Measurements from ENCODE around the gene LRMDA. TPM values are rescaled to one million over a fixed set of nuclear protein-coding genes. Genes with fewer than 3 reads are reported as not detected.

LRMDA gene
- polyA plus RNA-seq, 1 donor (not counting 4 experiments of a cell fraction or from before 2014, with no cell fraction given) = not detected

GRCh38 chr10:76331742-76332141, 900.3 kb downstream of the LRMDA start:
- H3K27me3 ChIP-seq (ENCODE audit: control insufficient read depth, extremely low read depth, insufficient read depth, low read length) = no peaks in the 10 kb centered on the region
- H3K4me1 ChIP-seq (ENCODE audit: control insufficient read depth, extremely low read depth, insufficient read depth, low read length) = peaks cover 16% of the 10 kb centered on the region
- H3K27ac ChIP-seq (ENCODE audit: control insufficient read depth, insufficient read depth, low read length) = no peak overlapping the region
- H2AFZ ChIP-seq (ENCODE audit: control insufficient read depth, low read length) = no peak overlapping the region
- dilution Hi-C loops (cut with MboI; ENCODE audit: extremely low pct_ligation_motif_present, low sequenced_read_pairs) = no loop called here
- H4K20me1 ChIP-seq (ENCODE audit: control insufficient read depth, extremely low read depth, insufficient read depth, low read length) = no peaks in the 10 kb centered on the region
- H3K4me3 ChIP-seq (ENCODE audit: control insufficient read depth in 2 of 3, extremely low read depth in 1 of 3, insufficient read depth in 2 of 3, low read depth in 1 of 3, low read length in 3 of 3) = no peak overlapping the region
- TF ChIP-seq EZH2 (IDR thresholded peaks at IDR 0.05; ENCODE audit: low read length) = no peak
- TF ChIP-seq, protein P1, sequence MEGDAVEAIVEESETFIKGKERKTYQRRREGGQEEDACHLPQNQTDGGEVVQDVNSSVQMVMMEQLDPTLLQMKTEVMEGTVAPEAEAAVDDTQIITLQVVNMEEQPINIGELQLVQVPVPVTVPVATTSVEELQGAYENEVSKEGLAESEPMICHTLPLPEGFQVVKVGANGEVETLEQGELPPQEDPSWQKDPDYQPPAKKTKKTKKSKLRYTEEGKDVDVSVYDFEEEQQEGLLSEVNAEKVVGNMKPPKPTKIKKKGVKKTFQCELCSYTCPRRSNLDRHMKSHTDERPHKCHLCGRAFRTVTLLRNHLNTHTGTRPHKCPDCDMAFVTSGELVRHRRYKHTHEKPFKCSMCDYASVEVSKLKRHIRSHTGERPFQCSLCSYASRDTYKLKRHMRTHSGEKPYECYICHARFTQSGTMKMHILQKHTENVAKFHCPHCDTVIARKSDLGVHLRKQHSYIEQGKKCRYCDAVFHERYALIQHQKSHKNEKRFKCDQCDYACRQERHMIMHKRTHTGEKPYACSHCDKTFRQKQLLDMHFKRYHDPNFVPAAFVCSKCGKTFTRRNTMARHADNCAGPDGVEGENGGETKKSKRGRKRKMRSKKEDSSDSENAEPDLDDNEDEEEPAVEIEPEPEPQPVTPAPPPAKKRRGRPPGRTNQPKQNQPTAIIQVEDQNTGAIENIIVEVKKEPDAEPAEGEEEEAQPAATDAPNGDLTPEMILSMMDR (optimal IDR thresholded peaks at IDR 0.05 in 1 of 3, IDR thresholded peaks at IDR 0.05 in 1 of 3, conservative IDR thresholded peaks at IDR 0.05 in 1 of 3; ENCODE audit: extremely low read depth in 1 of 3, insufficient read depth in 2 of 3, low read length in 3 of 3) = no peak
- H3K9me3 ChIP-seq (ENCODE audit: control insufficient read depth, low read depth, low read length) = no peaks in the 10 kb centered on the region
- no peak overlapping the region for H3K9ac ChIP-seq (ENCODE audit: control insufficient read depth, extremely low read depth, insufficient read depth, low read length)
- H3K36me3 ChIP-seq (ENCODE audit: control insufficient read depth in 2 of 2, extremely low read depth in 1 of 2, insufficient read depth in 2 of 2, low read length in 2 of 2) = no peaks in the 10 kb centered on the region
- DNase-seq (ENCODE audit: low read depth, low spot score) = no peak
- H3K9me1 ChIP-seq (ENCODE audit: control insufficient read depth, extremely low read depth, insufficient read depth, low read length) = peaks cover 2% of the 10 kb centered on the region
- H3K4me2 ChIP-seq (ENCODE audit: control insufficient read depth, extremely low read depth, insufficient read depth, low read depth, low read length) = no peak overlapping the region
- no peaks in the 10 kb centered on the region for H3K79me2 ChIP-seq (ENCODE audit: control insufficient read depth, insufficient read depth, low read length)
- FAIRE-seq = no peak

- no peaks in the 10 kb centered on the region for H3K79me2 ChIP-seq (ENCODE audit: control insufficient read depth, insufficient read depth, low read length)
- H3K4me1 ChIP-seq (ENCODE audit: control insufficient read depth, extremely low read depth, insufficient read depth, low read length) = peaks cover 12% of the 10 kb centered on the region
- no peaks in the 10 kb centered on the region for H3K27me3 ChIP-seq (ENCODE audit: control insufficient read depth, extremely low read depth, insufficient read depth, low read length)
- DNase-seq (ENCODE audit: low read depth, low spot score) (no peak), FAIRE-seq (no peak)
- H3K4me2 ChIP-seq (ENCODE audit: control insufficient read depth, extremely low read depth, insufficient read depth, low read depth, low read length) = no peak overlapping the region
- no peak overlapping the region for H3K27ac ChIP-seq (ENCODE audit: control insufficient read depth, insufficient read depth, low read length)
- no peak overlapping the region for H3K9ac ChIP-seq (ENCODE audit: control insufficient read depth, extremely low read depth, insufficient read depth, low read length)
- no peak overlapping the region for H2AFZ ChIP-seq (ENCODE audit: control insufficient read depth, low read length)
- H3K4me3 ChIP-seq (ENCODE audit: control insufficient read depth in 2 of 3, extremely low read depth in 1 of 3, insufficient read depth in 2 of 3, low read depth in 1 of 3, low read length in 3 of 3) = no peak overlapping the region
- no peaks in the 10 kb centered on the region for H3K9me3 ChIP-seq (ENCODE audit: control insufficient read depth, low read depth, low read length)
- TF ChIP-seq EZH2 (IDR thresholded peaks at IDR 0.05; ENCODE audit: low read length) = no peak
- TF ChIP-seq, protein P1 (optimal IDR thresholded peaks at IDR 0.05 in 1 of 3, IDR thresholded peaks at IDR 0.05 in 1 of 3, conservative IDR thresholded peaks at IDR 0.05 in 1 of 3; ENCODE audit: extremely low read depth in 1 of 3, insufficient read depth in 2 of 3, low read length in 3 of 3) = no peak
- no peaks in the 10 kb centered on the region for H4K20me1 ChIP-seq (ENCODE audit: control insufficient read depth, extremely low read depth, insufficient read depth, low read length)
- H3K9me1 ChIP-seq (ENCODE audit: control insufficient read depth, extremely low read depth, insufficient read depth, low read length) = peaks cover 2% of the 10 kb centered on the region
- dilution Hi-C loops (cut with MboI; ENCODE audit: extremely low pct_ligation_motif_present, low sequenced_read_pairs) = no loop called here
- H3K36me3 ChIP-seq (ENCODE audit: control insufficient read depth in 2 of 2, extremely low read depth in 1 of 2, insufficient read depth in 2 of 2, low read length in 2 of 2) = no peaks in the 10 kb centered on the region
These were observed 901.9 kb downstream of the LRMDA start for GRCh38 chr10:76333326-76333725.

Data from keratinocyte (primary cell).